MM.1S (cell line): ENCODE results near the gene SLC6A7.

Experiments used
- DNase-seq: peaks from one replicate; pipeline ENCODE4 v3.0.0-alpha.2; 2015
- H2AFZ ChIP-seq: fragments of 300-600 bp; sonication (generic); 2 replicates; pipeline ENCODE4 v1.6.0; 2016; ENCODE audit warnings: antibody characterized with exemption, low read length
- H3F3A ChIP-seq: fragments of 300-600 bp; sonication (generic); 2 replicates; pipeline ENCODE4 v1.6.1; 2016; ENCODE audit warnings: mild to moderate bottlenecking, antibody characterized with exemption, low read length, moderate library complexity, mixed read lengths; ENCODE audit not compliant: insufficient read depth
- H3K27ac ChIP-seq: fragments of 300-600 bp; sonication (generic); 2 replicates; pipeline ENCODE4 v1.5.1; 2016; ENCODE audit warnings: mild to moderate bottlenecking, low read length
- H3K27me3 ChIP-seq: fragments of 300-600 bp; sonication (generic); replicated peaks from 2 replicates; pipeline ENCODE4 v1.6.0; 2016; ENCODE audit warnings: low read length; ENCODE audit not compliant: insufficient read depth
- H3K36me3 ChIP-seq: fragments of 300-600 bp; sonication (generic); replicated peaks from 2 replicates; pipeline ENCODE4 v1.6.1; 2016; ENCODE audit warnings: mild to moderate bottlenecking, low read length, mixed read lengths; ENCODE audit not compliant: insufficient read depth
- H3K4me1 ChIP-seq: fragments of 300-600 bp; sonication (generic); 2 replicates; pipeline ENCODE4 v1.6.1; 2016; ENCODE audit warnings: low read length, mixed read lengths
- H3K4me2 ChIP-seq: fragments of 300-600 bp; sonication (generic); 2 replicates; pipeline ENCODE4 v1.6.0; 2016; ENCODE audit warnings: low read depth, low read length
- H3K4me3 ChIP-seq: fragments of 300-600 bp; sonication (generic); 2 replicates; pipeline ENCODE4 v1.5.1; 2016; ENCODE audit warnings: low read length, mixed read lengths
- H3K79me2 ChIP-seq: fragments of 300-600 bp; sonication (generic); 2 replicates; pipeline ENCODE4 v1.6.1; 2016; ENCODE audit warnings: mixed run types, low read length, mixed read lengths
- H3K9ac ChIP-seq: fragments of 300-600 bp; sonication (generic); 2 replicates; pipeline ENCODE4 v1.6.1; 2016; ENCODE audit warnings: low read length, mixed read lengths
- H3K9me2 ChIP-seq: fragments of 300-600 bp; sonication (generic); replicated peaks from 2 replicates; pipeline ENCODE4 v1.6.1; 2016; ENCODE audit warnings: mild to moderate bottlenecking, low read length, mixed read lengths; ENCODE audit not compliant: insufficient read depth
- H3K9me3 ChIP-seq: fragments of 300-600 bp; sonication (generic); replicated peaks from 2 replicates; pipeline ENCODE4 v1.6.1; 2016; ENCODE audit warnings: mild to moderate bottlenecking, low read length, mixed read lengths; ENCODE audit not compliant: insufficient read depth
- H4K20me1 ChIP-seq: fragments of 300-600 bp; sonication (generic); 2 replicates; pipeline ENCODE4 v1.6.1; 2016; ENCODE audit warnings: mild to moderate bottlenecking, low read length, moderate library complexity, mixed read lengths; ENCODE audit not compliant: insufficient read depth
- EZH2 ChIP-seq: fragments of 300-600 bp; sonication (generic); optimal IDR thresholded peaks from 2 replicates; pipeline ENCODE3; 2017; ENCODE audit warnings: low read depth, mild to moderate bottlenecking, antibody characterized with exemption, low read length, mixed read lengths
- EZH2phosphoT487 ChIP-seq: fragments of 300-600 bp; sonication (generic); IDR thresholded peaks from 2 replicates; pipeline ENCODE4 v1.6.1; 2018; ENCODE audit warnings: antibody characterized with exemption, low read length
- TF ChIP-seq, protein P1 (sequence below): fragments of 300-600 bp; sonication (generic); IDR thresholded peaks from 2 replicates; pipeline ENCODE4 v1.5.1; 2016; ENCODE audit warnings: antibody characterized with exemption, low read length, mixed read lengths

Gene SLC6A7

DNA sequence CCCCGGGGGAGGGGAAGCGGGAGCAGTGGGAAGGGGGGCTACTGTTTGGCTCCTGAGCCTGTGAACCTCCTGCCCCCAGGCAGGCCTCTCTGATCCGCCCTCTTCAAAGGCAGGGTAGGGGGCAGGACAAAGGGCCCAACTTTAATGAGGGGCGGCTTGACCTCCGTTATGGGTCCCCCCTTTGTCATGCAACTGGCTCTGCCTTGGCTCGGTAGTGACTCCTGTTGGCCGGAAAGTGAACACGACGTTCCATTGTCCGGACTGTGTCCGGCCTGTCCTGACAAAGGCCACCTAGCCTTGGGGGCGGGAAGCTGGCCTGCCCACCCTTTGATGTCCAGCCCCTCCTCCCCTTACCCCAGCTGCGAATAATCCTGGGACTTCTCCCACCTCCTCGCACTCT, 22.0 kb upstream of the SLC6A7 start:
- Histone ChIP-seq H3K4me2 (no peak overlapping the region), H3K27me3 (peaks cover 17% of the 10 kb centered on the region)

DNA sequence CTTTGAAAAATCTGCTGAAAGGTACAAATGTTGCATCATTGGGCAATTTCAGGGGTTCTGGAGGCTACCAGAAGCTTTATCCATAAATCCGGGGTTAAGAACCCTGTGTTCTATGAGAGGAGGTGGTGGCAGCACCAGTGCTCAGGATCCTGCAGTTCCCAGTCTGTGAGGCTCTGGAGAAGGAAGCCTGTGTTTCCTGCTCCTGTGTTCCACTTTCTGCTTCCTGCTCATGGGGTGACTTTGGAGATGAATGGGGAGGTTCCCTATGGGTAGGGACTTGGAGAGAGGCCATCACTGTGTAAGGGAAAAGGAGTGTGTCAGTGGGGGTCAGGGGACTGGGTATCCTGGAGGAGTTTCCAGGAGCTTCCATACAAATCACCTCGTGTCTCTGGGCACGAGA, 21.0 kb upstream of the SLC6A7 start:
- H3K4me1 ChIP-seq = no peaks in the 10 kb centered on the region
- H3K9me2 ChIP-seq = no peaks in the 10 kb centered on the region
- no peak overlapping the region for H3K9ac ChIP-seq
- H3K27ac ChIP-seq = no peak overlapping the region
- peaks cover 18% of the 10 kb centered on the region for H3K27me3 ChIP-seq
- no peaks in the 10 kb centered on the region for H3F3A ChIP-seq
- no peak overlapping the region for H3K4me2 ChIP-seq
- DNase-seq = no peak
- H3K9me3 ChIP-seq = no peaks in the 10 kb centered on the region
- H3K79me2 ChIP-seq = no peaks in the 10 kb centered on the region
- TF ChIP-seq EZH2phosphoT487 = no peak
- TF ChIP-seq EZH2 = no peak
- TF ChIP-seq, protein P1, sequence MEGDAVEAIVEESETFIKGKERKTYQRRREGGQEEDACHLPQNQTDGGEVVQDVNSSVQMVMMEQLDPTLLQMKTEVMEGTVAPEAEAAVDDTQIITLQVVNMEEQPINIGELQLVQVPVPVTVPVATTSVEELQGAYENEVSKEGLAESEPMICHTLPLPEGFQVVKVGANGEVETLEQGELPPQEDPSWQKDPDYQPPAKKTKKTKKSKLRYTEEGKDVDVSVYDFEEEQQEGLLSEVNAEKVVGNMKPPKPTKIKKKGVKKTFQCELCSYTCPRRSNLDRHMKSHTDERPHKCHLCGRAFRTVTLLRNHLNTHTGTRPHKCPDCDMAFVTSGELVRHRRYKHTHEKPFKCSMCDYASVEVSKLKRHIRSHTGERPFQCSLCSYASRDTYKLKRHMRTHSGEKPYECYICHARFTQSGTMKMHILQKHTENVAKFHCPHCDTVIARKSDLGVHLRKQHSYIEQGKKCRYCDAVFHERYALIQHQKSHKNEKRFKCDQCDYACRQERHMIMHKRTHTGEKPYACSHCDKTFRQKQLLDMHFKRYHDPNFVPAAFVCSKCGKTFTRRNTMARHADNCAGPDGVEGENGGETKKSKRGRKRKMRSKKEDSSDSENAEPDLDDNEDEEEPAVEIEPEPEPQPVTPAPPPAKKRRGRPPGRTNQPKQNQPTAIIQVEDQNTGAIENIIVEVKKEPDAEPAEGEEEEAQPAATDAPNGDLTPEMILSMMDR = no peak
- no peaks in the 10 kb centered on the region for H4K20me1 ChIP-seq
- H3K4me3 ChIP-seq = no peak overlapping the region
- H2AFZ ChIP-seq = no peak overlapping the region
- no peaks in the 10 kb centered on the region for H3K36me3 ChIP-seq

More for the DNA sequence above, 22.0 kb upstream of the SLC6A7 start:
- no peaks in the 10 kb centered on the region for H3K9me2 ChIP-seq
- H2AFZ ChIP-seq = no peak overlapping the region
- TF ChIP-seq EZH2 = no peak
- TF ChIP-seq, protein P1 = peak; percentile 12; the same call in 1 of the 2 replicates
- no peak for TF ChIP-seq EZH2phosphoT487
- H4K20me1 ChIP-seq = no peaks in the 10 kb centered on the region
- H3K36me3 ChIP-seq = no peaks in the 10 kb centered on the region
- H3F3A ChIP-seq = no peaks in the 10 kb centered on the region
- H3K9me3 ChIP-seq = no peaks in the 10 kb centered on the region
- H3K27ac ChIP-seq = no peak overlapping the region
- H3K4me3 ChIP-seq = no peak overlapping the region
- no peaks in the 10 kb centered on the region for H3K4me1 ChIP-seq
- no peak for DNase-seq
- H3K9ac ChIP-seq = no peak overlapping the region
- no peaks in the 10 kb centered on the region for H3K79me2 ChIP-seq

DNA sequence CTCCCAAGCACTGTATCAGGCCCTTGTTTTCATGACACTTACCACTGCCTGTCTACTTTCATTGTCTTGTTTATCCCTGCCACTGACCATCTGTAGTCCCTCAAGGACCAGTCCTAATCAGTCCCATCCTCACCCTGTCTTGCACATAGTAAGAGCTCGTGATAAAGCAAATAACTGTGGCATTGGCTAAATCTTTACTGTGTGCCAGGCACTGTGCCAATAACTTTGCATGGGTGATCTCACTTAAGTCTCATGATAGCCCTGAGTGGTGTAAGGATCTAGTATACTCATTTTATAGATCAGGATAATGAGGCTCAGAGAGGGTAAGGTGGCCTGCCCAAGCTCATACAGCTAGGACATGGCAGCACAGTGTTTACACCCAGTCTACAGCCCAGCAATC, 17.7 kb upstream of the SLC6A7 start:
- H3K4me2 ChIP-seq = no peak overlapping the region
- no peak overlapping the region for H3K27ac ChIP-seq
- H3K9ac ChIP-seq = no peak overlapping the region
- no peaks in the 10 kb centered on the region for H3K9me2 ChIP-seq
- no peaks in the 10 kb centered on the region for H3K36me3 ChIP-seq
- H3K4me1 ChIP-seq = no peaks in the 10 kb centered on the region
- H3K9me3 ChIP-seq = no peaks in the 10 kb centered on the region
- no peak for DNase-seq
- TF ChIP-seq, protein P1 = no peak
- no peak for TF ChIP-seq EZH2phosphoT487
- no peak for TF ChIP-seq EZH2
- no peaks in the 10 kb centered on the region for H3F3A ChIP-seq
- no peak overlapping the region for H2AFZ ChIP-seq
- H3K27me3 ChIP-seq = peaks cover 22% of the 10 kb centered on the region
- H4K20me1 ChIP-seq = no peaks in the 10 kb centered on the region
- no peak overlapping the region for H3K4me3 ChIP-seq
- no peaks in the 10 kb centered on the region for H3K79me2 ChIP-seq
